ENCODE measurements around the gene GRAMD1C.

DNA sequence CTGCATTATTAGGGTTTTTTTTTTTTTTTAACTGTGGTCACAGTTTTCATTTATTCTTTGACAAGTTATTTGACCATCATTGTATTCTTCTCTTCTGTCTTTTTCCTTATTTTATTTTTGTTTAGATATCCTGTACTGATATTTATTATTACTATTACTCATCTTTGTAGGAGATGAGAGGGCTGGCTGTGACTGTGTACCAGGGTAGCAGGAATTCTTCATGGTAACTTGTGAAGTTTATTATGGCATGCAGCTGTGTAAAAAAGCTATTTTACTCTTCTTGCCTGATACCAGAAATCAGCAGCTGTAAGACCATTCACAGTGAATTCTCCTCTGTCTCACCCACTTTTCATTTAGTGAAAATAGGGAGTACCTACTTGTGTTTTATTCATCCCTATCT is 47.2 kb upstream of the GRAMD1C start:
- TF ChIP-seq, protein P1, sequence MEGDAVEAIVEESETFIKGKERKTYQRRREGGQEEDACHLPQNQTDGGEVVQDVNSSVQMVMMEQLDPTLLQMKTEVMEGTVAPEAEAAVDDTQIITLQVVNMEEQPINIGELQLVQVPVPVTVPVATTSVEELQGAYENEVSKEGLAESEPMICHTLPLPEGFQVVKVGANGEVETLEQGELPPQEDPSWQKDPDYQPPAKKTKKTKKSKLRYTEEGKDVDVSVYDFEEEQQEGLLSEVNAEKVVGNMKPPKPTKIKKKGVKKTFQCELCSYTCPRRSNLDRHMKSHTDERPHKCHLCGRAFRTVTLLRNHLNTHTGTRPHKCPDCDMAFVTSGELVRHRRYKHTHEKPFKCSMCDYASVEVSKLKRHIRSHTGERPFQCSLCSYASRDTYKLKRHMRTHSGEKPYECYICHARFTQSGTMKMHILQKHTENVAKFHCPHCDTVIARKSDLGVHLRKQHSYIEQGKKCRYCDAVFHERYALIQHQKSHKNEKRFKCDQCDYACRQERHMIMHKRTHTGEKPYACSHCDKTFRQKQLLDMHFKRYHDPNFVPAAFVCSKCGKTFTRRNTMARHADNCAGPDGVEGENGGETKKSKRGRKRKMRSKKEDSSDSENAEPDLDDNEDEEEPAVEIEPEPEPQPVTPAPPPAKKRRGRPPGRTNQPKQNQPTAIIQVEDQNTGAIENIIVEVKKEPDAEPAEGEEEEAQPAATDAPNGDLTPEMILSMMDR (IDR thresholded peaks at IDR 0.05; ENCODE audit: insufficient read depth, low read length): no peak
- TF ChIP-seq, protein P2, sequence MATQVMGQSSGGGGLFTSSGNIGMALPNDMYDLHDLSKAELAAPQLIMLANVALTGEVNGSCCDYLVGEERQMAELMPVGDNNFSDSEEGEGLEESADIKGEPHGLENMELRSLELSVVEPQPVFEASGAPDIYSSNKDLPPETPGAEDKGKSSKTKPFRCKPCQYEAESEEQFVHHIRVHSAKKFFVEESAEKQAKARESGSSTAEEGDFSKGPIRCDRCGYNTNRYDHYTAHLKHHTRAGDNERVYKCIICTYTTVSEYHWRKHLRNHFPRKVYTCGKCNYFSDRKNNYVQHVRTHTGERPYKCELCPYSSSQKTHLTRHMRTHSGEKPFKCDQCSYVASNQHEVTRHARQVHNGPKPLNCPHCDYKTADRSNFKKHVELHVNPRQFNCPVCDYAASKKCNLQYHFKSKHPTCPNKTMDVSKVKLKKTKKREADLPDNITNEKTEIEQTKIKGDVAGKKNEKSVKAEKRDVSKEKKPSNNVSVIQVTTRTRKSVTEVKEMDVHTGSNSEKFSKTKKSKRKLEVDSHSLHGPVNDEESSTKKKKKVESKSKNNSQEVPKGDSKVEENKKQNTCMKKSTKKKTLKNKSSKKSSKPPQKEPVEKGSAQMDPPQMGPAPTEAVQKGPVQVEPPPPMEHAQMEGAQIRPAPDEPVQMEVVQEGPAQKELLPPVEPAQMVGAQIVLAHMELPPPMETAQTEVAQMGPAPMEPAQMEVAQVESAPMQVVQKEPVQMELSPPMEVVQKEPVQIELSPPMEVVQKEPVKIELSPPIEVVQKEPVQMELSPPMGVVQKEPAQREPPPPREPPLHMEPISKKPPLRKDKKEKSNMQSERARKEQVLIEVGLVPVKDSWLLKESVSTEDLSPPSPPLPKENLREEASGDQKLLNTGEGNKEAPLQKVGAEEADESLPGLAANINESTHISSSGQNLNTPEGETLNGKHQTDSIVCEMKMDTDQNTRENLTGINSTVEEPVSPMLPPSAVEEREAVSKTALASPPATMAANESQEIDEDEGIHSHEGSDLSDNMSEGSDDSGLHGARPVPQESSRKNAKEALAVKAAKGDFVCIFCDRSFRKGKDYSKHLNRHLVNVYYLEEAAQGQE (IDR thresholded peaks at IDR 0.05; ENCODE audit: insufficient replicate concordance, low read depth): no peak

All from HL-60 (cell line).